ENCODE measurements around the gene MACROD2.

DNA sequence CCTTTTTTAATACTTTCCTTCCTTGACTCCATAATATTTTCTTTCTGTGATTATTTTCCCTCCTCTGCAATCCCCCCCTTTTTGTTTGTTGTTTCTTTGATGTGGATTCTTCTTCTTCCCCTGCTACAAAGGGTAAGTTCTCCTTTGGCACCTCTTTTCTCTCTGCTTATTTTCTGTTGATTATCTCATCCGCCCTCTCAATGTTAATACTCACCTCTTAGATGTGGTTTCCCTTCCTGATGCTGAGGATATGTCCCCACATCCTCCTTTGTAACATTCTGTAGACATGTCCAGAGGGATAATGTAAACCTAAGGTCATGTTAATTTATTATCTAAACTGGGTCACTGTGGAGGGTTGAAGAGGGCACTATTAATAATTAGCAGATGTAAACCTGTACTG lies 324.4 kb downstream of the MACROD2 start:
- TF ChIP-seq POLR2A (IDR thresholded peaks at IDR 0.05) (no peak), POLR2AphosphoS5 (IDR thresholded peaks at IDR 0.05) (no peak), EP300 (IDR thresholded peaks at IDR 0.05) (no peak)
- TF ChIP-seq, protein P1, sequence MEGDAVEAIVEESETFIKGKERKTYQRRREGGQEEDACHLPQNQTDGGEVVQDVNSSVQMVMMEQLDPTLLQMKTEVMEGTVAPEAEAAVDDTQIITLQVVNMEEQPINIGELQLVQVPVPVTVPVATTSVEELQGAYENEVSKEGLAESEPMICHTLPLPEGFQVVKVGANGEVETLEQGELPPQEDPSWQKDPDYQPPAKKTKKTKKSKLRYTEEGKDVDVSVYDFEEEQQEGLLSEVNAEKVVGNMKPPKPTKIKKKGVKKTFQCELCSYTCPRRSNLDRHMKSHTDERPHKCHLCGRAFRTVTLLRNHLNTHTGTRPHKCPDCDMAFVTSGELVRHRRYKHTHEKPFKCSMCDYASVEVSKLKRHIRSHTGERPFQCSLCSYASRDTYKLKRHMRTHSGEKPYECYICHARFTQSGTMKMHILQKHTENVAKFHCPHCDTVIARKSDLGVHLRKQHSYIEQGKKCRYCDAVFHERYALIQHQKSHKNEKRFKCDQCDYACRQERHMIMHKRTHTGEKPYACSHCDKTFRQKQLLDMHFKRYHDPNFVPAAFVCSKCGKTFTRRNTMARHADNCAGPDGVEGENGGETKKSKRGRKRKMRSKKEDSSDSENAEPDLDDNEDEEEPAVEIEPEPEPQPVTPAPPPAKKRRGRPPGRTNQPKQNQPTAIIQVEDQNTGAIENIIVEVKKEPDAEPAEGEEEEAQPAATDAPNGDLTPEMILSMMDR (IDR thresholded peaks at IDR 0.05): no peak
